Aortic smooth muscle cell (primary cell): ENCODE results near the gene IFT122. TPM values are rescaled to one million over a fixed set of nuclear protein-coding genes. Genes with fewer than 3 reads are reported as not detected.

Experiments used
- total RNA-seq: library from RNA; depleted of rRNA; stranded (reverse); fragments of >200 nt; gene quantifications from 2 replicates; pipeline ENCODE4 v1.2.3, GENCODE V29; 2014

Gene IFT122, protein sequence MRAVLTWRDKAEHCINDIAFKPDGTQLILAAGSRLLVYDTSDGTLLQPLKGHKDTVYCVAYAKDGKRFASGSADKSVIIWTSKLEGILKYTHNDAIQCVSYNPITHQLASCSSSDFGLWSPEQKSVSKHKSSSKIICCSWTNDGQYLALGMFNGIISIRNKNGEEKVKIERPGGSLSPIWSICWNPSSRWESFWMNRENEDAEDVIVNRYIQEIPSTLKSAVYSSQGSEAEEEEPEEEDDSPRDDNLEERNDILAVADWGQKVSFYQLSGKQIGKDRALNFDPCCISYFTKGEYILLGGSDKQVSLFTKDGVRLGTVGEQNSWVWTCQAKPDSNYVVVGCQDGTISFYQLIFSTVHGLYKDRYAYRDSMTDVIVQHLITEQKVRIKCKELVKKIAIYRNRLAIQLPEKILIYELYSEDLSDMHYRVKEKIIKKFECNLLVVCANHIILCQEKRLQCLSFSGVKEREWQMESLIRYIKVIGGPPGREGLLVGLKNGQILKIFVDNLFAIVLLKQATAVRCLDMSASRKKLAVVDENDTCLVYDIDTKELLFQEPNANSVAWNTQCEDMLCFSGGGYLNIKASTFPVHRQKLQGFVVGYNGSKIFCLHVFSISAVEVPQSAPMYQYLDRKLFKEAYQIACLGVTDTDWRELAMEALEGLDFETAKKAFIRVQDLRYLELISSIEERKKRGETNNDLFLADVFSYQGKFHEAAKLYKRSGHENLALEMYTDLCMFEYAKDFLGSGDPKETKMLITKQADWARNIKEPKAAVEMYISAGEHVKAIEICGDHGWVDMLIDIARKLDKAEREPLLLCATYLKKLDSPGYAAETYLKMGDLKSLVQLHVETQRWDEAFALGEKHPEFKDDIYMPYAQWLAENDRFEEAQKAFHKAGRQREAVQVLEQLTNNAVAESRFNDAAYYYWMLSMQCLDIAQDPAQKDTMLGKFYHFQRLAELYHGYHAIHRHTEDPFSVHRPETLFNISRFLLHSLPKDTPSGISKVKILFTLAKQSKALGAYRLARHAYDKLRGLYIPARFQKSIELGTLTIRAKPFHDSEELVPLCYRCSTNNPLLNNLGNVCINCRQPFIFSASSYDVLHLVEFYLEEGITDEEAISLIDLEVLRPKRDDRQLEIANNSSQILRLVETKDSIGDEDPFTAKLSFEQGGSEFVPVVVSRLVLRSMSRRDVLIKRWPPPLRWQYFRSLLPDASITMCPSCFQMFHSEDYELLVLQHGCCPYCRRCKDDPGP
- total RNA-seq, result 26.6 and 29.0 TPM in 2 replicates

DNA sequence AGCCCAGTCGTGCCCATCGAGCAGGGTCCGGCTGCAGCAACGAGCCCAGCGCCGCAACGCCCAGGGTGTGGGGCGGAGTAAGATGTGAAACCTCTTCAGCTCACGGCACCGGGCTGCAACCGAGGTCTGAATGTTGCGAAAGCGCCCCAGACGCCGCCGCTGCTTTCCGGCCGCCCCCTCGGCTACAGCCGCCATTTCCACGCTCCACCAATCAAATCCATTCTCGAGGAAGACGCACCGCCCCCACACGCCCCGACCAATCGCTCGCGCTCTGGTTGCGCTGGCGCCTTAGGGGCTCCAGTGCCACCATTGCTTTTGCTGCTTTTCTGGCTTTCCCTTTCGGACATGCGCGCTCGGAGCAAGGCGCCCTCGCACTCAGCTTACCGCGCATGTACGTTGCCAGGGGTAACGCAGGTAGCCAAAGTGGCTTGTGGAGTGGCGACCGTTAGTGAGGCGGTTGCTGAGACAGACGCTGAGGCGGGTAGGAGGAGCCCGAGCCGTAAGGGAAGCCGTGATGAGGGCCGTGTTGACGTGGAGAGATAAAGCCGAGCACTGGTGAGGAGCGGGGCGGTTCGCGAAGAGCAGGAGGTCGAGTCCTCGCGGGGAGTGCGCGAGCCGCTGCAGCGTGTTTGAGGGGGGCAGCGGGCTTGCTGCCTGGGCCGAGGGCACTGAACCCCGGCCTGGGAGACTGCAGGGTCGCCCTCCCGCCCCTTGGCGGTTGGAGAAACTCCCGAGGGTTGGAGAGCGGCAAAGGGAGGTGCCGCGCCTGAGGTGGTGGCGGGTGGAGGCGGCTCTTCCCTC is at the start of gene IFT122, which contains the start of gene MBD4:
Gene IFT122 (plus strand): TSS at position 408 of the 801 bp plus-strand sequence. CDS start 107 bp downstream, at position 515.
Gene MBD4 (minus strand): TSS at position 132 of the 801 bp plus-strand sequence. CDS start 115 bp downstream, at position 17.

DNA sequence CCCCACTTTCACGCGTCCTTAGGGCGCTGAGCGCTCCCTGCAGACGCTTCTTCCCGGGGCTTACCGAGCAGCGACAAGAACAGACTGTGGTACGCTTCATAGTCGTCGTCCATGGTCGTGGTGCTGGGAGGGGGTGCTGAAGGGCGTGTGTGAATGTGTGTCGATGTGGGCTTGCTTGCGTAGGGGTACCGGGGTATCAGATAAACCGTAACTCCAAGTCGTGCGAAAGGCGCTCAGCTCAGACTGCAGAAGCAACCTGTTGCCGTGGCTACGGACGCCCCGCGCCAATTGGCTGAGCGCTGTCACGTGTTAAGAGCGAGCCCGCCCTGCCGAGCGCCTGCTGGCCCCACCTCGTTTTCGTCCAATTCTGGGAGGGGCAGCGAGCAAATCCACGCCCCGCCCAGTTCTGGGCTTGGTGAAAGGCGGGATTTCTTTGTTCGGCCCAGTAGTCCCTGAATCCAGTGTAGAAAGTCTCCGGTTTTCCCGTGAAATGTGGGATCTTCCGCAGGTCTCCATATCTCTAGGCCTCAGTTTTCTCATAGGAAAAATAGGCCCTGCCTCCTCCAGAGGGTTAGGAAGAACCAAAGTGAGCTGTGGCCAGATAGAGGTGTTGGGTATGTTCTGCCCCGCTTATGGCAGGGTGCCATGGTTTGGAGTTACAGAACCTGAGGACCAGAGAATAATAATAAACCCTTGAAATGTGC is 11.5 kb upstream of the IFT122 start, which contains the start of gene EFCAB12:
Gene EFCAB12 (minus strand): TSS at position 261 of the 704 bp plus-strand sequence. CDS start 148 bp downstream, at position 113.

DNA sequence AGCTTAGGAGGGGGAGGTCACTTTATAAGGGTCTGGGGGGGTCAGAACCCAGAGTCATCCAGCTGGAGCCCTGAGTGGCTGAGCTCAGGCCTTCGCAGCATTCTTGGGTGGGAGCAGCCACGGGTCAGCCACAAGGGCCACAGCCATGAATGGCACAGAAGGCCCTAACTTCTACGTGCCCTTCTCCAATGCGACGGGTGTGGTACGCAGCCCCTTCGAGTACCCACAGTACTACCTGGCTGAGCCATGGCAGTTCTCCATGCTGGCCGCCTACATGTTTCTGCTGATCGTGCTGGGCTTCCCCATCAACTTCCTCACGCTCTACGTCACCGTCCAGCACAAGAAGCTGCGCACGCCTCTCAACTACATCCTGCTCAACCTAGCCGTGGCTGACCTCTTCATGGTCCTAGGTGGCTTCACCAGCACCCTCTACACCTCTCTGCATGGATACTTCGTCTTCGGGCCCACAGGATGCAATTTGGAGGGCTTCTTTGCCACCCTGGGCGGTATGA is 88.6 kb downstream of the IFT122 start, which contains the start of gene RHO:
Gene RHO (plus strand): TSS at position 51 of the 512 bp plus-strand sequence. CDS start 95 bp downstream, at position 146.

DNA sequence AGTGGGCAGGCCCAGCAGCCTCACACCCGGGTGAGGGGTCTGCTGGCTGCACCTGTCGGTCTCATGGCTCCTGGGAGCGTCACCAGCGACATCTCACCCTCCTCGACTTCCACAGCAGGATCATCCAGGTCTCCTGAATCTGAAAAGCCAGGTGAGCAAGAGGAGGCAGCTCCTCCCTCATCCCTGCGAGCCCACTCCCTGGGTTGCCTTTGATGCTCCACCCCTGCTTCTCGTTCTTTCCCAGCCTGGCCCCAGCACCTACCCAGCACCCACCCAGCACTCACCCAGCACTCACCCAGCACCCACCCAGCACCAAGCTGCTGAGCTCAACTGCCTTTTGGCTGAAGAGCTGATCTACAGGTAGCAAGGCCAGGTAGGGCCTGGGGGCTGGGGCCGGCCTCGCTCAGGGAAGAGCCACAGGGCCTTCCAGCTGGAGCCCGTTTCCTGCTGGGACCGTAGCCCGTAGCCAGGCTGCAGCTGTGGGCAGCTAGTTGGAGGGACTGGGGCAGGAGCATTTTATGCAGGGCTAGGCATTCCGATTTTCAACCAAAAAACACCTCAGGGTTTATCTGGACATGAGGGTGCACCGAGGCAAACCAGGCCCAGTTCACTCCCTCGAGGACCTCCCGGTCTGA is 103.2 kb downstream of the IFT122 start, which contains the start of gene H1-8:
Gene H1-8 (plus strand): TSS at position 20 of the 635 bp plus-strand sequence. CDS start 44 bp downstream, at position 64.

Other genes with a start within 250 kb of the IFT122 start
- gene COPG1, start 190.6 kb upstream of the IFT122 start, total RNA-seq, result 542 and 549 TPM in 2 replicates
- 19.0 and 20.2 TPM in 2 replicates for gene HMCES, start 161.4 kb upstream of the IFT122 start, total RNA-seq
- gene EFCAB12, start 11.6 kb upstream of the IFT122 start, total RNA-seq, result not detected in 2 replicates
- gene MBD4, start 276 bp upstream of the IFT122 start, total RNA-seq, result 15.7 and 18.3 TPM in 2 replicates
- under 0.01 TPM in 1 of 2 replicates, not detected in the other for gene RHO, start 88.4 kb downstream of the IFT122 start, total RNA-seq
- gene H1-8, start 103.0 kb downstream of the IFT122 start, total RNA-seq, result not detected in 2 replicates
- 131 and 204 TPM in 2 replicates for gene PLXND1, start 166.5 kb downstream of the IFT122 start, total RNA-seq